HL-60 (cell line): ENCODE results near the gene SMIM36.

Source experiments
- CTCF ChIP-seq: IDR thresholded peaks from one replicate; pipeline ENCODE4 v1.5.1; 2011; ENCODE audit warnings: low read length, control low read depth, inconsistent platforms; ENCODE audit not compliant: insufficient read depth
- GABPA ChIP-seq: IDR thresholded peaks from 2 replicates; pipeline ENCODE4 v1.6.1; 2012; ENCODE audit warnings: low read depth
- POLR2AphosphoS5 ChIP-seq: IDR thresholded peaks from 2 replicates; pipeline ENCODE4 v1.6.1; 2012; ENCODE audit warnings: low read depth

GRCh38 chr17:55466671-55467070, 44.6 kb downstream of the SMIM36 start:
- no peak for TF ChIP-seq CTCF
- TF ChIP-seq POLR2AphosphoS5: no peak
- no peak for TF ChIP-seq GABPA
